Activated T-cell treated with anti-CD3 and anti-CD28 coated beads, Interleukin-2, amount 50 U/mL, for 48 hours (primary cell): ENCODE measurements around the gene SNX32.

Source experiments
- DNase-seq, 2 experiments: peaks; one replicate each; pipeline ENCODE4 v3.0.0-alpha.2; 2020

The SNX32 gene

GRCh38 chr11:65833297-65834030 is at the start of gene SNX32:
Gene SNX32 (plus strand): TSS chr11:65833963. CDS start chr11:65834066, 103 bp downstream.
- peak; percentile 98 for DNase-seq

GRCh38 chr11:65785319-65786007 is 48.3 kb upstream of the SNX32 start:
- no peak for DNase-seq

GRCh38 chr11:65786008-65786785 is 47.6 kb upstream of the SNX32 start:
- peak in 1 of 2 experiments; percentile 43 for DNase-seq

GRCh38 chr11:65786786-65787636 is 46.8 kb upstream of the SNX32 start, which contains the start of gene OVOL1:
Gene OVOL1 (plus strand): TSS chr11:65787063. CDS start chr11:65787374, 311 bp downstream.
- DNase-seq: no peak

- no peak for DNase-seq
These were observed 45.8 kb upstream of the SNX32 start for GRCh38 chr11:65787649-65788622.

GRCh38 chr11:65788821-65789220 is 44.9 kb upstream of the SNX32 start:
- DNase-seq: no peak

GRCh38 chr11:65789230-65790103 is 44.3 kb upstream of the SNX32 start:
- DNase-seq: no peak

- no peak for DNase-seq
These were observed 43.5 kb upstream of the SNX32 start for GRCh38 chr11:65790104-65790901.

GRCh38 chr11:65790902-65791650 is 42.7 kb upstream of the SNX32 start:
- DNase-seq: no peak

GRCh38 chr11:65791719-65792213 is 42.0 kb upstream of the SNX32 start:
- peak; percentile 86 to 87 for DNase-seq

GRCh38 chr11:65792456-65792855 is 41.3 kb upstream of the SNX32 start:
- no peak for DNase-seq

GRCh38 chr11:65793144-65793581 is 40.6 kb upstream of the SNX32 start:
- no peak for DNase-seq

GRCh38 chr11:65793625-65794400 is 40.0 kb upstream of the SNX32 start:
- DNase-seq: no peak

- no peak for DNase-seq
These were observed 38.9 kb upstream of the SNX32 start for GRCh38 chr11:65794570-65795510.

- no peak for DNase-seq
These were observed 36.8 kb upstream of the SNX32 start for GRCh38 chr11:65796726-65797601.
